NT2/D1 (cell line): ENCODE data around the gene WDR31.

ENCODE experiments used
- YY1 ChIP-seq: IDR thresholded peaks from 2 replicates; pipeline ENCODE4 v1.6.1; 2011; ENCODE audit not compliant: insufficient read length, insufficient read depth
- ZNF274 ChIP-seq: IDR thresholded peaks from 2 replicates; pipeline ENCODE4 v1.6.1; 2011; ENCODE audit warnings: mild to moderate bottlenecking, low read depth, low read length

- TF ChIP-seq YY1 = no peak
- TF ChIP-seq ZNF274 = no peak
Measured at GRCh38 chr9:113348437-113348836, 8.4 kb upstream of the WDR31 start.
